ENCODE data around the gene ZFP36.
A peak's percentile ranks its signal among the peaks of the same experiment; 100 is the strongest.

Gene ZFP36

GRCh38 chr19:39407410-39407659 lies 688 bp downstream of the ZFP36 start:
- no peak for DNase-seq

DNA sequence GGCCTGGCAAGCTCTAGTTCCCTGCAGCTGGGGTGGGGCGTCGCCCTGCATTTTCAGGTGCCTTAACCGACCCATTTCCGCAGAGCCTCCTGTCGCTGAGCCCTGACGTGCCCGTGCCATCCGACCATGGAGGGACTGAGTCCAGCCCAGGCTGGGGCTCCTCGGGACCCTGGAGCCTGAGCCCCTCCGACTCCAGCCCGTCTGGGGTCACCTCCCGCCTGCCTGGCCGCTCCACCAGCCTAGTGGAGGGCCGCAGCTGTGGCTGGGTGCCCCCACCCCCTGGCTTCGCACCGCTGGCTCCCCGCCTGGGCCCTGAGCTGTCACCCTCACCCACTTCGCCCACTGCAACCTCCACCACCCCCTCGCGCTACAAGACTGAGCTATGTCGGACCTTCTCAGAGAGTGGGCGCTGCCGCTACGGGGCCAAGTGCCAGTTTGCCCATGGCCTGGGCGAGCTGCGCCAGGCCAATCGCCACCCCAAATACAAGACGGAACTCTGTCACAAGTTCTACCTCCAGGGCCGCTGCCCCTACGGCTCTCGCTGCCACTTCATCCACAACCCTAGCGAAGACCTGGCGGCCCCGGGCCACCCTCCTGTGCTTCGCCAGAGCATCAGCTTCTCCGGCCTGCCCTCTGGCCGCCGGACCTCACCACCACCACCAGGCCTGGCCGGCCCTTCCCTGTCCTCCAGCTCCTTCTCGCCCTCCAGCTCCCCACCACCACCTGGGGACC lies 1.2 kb downstream of the ZFP36 start:
- DNase-seq: peak; percentile 53

DNA sequence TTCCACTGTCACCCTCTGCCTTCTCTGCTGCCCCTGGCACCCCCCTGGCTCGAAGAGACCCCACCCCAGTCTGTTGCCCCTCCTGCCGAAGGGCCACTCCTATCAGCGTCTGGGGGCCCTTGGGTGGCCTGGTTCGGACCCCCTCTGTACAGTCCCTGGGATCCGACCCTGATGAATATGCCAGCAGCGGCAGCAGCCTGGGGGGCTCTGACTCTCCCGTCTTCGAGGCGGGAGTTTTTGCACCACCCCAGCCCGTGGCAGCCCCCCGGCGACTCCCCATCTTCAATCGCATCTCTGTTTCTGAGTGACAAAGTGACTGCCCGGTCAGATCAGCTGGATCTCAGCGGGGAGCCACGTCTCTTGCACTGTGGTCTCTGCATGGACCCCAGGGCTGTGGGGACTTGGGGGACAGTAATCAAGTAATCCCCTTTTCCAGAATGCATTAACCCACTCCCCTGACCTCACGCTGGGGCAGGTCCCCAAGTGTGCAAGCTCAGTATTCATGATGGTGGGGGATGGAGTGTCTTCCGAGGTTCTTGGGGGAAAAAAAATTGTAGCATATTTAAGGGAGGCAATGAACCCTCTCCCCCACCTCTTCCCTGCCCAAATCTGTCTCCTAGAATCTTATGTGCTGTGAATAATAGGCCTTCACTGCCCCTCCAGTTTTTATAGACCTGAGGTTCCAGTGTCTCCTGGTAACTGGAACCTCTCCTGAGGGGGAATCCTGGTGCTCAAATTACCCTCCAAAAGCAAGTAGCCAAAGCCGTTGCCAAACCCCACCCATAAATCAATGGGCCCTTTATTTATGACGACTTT lies 2.0 kb downstream of the ZFP36 start:
- peak; percentile 52 for DNase-seq

DNA sequence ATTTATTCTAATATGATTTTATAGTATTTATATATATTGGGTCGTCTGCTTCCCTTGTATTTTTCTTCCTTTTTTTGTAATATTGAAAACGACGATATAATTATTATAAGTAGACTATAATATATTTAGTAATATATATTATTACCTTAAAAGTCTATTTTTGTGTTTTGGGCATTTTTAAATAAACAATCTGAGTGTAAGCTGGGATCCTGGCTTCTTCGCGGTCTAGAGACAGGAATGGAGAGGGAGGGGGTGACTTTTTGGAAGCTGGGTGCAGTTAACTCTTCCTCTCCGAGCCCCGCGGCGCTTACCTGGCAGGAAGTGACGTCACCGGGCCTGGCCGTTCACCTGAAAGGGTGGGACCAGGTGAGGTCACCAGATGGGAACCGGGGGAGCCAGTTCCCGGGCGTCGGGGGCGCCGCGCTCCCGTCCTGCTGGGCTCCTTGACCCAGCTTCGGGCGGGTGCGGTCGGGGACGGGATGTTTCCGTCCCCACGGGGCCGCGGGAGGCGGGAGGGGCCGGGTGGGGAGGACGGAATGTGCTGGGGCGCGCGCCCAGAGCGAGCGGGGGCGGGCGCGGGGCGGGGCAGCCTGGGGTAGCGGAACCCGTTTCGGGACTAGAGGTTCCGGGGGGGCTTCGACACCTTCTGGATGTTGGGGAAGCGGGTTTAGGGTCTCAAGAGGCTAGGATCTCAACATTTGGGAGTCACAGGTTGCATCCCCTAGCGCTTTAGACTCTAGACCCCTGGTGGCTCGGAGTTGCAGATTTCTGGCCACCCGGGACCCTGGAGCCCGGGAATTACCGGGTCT lies 2.8 kb downstream of the ZFP36 start:
- DNase-seq: peak; percentile 80

DNA sequence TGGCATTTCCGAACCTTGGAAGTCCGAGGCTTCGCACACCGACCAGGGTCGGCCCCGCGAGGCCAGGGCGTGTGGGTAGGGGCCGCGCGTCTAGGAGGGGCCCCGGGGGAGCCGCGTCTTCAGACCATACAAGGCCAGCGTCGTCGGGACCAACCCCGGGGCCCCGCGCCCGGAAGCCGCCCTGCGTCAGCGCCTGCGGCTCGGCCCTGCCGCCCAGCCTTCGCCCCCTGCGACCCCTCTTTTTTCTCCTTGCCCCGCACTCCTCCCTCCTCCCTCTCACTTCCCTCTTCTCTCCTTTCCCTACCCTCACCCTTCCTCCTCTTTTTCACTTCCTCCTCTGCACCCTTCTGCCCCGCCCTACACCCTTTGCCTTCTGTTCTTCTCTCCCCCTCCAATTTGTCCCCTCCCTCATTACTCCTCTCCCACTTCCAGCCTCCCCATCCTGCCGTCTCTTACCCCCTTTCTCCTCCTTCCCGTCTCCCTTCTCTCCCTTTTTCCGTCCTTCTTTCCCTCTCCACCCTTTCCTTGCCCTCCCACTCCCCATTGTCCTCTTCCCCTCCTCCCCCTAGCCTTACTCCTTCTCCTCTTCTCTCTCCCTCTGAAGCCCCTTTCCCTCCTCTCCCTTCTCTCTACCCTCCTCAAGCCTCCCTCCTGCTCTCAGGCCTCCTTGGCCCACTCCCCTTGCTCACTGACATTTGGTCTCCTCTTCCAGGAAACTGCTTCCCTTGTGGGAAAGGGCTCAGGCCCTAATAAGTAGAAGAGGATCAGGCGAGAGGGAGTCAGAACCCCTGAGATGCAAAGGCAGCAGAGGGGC lies 3.6 kb downstream of the ZFP36 start:
- DNase-seq: peak; percentile 72

GRCh38 chr19:39410831-39411080 lies 4.1 kb downstream of the ZFP36 start:
- no peak for DNase-seq

DNA sequence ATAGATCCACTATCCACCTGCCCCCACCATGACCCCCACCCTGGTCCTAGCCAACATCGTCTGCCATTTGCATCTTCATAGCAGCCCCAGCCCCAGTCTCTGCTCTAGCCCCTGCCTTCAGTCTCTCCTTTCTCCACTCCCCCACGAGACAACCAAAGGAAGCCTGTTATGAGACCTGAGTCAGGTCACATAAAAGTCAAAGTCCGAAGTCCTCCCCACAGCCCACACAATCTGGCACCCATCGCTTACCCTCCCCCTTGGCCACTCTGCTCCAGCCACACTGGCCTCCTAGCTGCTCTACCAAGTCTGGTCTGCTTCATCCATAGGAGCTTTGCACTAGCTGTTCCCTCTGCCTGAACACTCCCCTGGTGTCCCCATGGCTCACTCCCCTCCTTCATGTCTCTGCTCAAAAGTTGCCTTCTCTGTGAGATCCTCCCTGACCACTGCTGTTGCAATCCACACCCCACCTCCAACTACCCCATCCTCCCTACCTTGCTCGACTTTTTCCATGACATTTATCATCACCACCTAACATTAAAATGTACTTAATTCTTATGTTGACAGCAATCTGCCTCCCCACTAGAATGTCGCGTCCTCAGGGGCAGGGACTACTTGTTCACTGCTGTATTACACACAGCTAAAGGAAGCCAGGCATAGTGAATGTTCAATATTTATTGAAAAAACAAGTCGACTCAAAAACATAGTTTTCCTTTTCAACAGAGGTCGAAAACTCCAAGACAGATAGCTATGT lies 4.6 kb downstream of the ZFP36 start:
- DNase-seq: peak; percentile 31

GRCh38 chr19:39411832-39412099 lies 5.1 kb downstream of the ZFP36 start:
- DNase-seq: peak; percentile 90

DNA sequence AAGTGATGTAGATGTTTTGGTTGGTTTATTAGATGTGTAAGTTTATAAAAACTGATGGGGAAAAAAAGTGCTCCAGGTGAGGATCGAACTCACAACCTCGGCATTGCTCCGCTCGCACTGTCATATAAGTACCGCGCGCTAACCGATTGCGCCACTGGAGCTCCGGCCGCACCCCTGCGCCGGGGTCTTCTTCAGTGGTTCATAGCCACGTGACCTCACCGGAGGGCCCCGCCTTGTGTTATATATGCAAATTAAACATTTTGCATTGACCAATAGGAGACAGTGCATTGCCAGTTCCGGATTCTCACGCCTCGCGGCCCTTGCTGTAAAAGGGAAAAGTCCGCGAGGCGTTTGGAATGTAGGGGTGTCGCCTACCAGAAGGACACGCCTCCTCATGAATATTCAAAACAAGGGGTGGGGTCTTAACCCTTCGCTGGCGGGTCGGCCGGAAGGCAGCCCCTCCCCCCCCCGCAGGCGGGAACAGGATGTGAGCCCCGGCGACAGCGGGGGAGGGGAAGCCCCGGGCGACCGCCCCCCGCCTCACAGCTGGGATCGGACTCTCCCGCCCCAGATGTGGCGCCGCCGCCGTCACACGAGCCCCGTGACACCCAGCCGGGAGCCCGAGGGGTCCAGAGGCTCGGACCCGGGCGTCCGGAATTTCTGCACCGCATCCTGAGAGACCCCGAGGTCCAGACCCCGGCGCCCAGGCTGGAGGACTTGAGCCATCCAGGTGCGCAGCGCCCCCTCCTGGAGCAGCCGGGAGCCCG lies 5.6 kb downstream of the ZFP36 start, which contains the start of gene PLEKHG2:
Gene PLEKHG2 (plus strand): TSS at position 570 of the 767 bp plus-strand sequence. CDS start 1,418 bp downstream, outside the sequence.
- peak; percentile 94 for DNase-seq

- no peak for DNase-seq
Measured at GRCh38 chr19:39412867-39413271, 6.2 kb downstream of the ZFP36 start.

- DNase-seq: peak; percentile 30
Measured at GRCh38 chr19:39413272-39413910, 6.7 kb downstream of the ZFP36 start.

- DNase-seq: no peak
Measured at GRCh38 chr19:39413911-39414608, 7.4 kb downstream of the ZFP36 start.

GRCh38 chr19:39415111-39416046 lies 8.7 kb downstream of the ZFP36 start:
- DNase-seq: no peak

DNA sequence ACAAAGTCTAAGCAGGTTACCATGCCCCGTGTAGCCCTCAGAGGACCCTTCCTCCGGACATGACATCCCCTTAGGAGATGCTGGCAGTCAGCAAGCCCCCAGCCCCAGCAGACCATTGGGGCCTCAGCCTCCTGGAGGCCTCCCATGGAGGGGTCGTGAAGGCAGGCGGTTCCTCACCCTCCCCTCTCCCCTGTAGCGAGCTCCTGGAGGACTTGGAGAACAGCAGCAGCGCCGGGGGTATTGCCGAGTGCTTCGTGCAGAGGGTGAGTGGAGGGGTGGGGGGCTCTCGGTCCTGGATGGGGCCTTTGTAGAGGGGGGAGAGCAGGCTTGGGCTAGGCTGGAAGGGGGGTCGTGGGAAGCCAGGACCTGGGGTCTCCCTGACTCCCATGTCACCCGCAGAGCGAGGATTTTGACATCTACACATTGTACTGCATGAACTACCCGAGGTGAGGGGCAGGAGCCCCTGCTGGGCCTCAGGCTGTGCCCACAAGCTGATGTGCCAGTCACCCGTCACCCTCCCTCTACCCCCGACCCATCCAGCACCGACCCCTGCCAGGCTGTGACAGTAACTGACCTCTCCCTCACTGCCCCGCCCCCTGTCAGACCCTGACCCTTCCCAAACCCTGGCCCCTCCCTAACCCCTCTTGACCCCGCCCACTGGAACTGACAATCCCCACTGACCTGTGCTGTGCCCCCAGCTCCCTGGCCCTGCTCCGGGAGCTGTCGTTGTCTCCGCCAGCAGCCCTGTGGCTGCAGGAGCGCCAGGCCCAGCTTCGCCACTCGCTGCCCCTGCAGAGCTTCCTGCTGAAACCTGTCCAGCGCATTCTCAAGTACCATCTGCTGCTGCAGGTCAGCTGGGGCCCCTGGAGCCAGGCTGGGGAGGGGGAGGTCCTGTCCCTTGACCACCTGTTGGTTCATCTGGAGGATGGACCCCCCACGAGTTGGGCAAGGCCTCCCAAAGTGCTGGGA lies 9.8 kb downstream of the ZFP36 start:
- DNase-seq: no peak

DNA sequence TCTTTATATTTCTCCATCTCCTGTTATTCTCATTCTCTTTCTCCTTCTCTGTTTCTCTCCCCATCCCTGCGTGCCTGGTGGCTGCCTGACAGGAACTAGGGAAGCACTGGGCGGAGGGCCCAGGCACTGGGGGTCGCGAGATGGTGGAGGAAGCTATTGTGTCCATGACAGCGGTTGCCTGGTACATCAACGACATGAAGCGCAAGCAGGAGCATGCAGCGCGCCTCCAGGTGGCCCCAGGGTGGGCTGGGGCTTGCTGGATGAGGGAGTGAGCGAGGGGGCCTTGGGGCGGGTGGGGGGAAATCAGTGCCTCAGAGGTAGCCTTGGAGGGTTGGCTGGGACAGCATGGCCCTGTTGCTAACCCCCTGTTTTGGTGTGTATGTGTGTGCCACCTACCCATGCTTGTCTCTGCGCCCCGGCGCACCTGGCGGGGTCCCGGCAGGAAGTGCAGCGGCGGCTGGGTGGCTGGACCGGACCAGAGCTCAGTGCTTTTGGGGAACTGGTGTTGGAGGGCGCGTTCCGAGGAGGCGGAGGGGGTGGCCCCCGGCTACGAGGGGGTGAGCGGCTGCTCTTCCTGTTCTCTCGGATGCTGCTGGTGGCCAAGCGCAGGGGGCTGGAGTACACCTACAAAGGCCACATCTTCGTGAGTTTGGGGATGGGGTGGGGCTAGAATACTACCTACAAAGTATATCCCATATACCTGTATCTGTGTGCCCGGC lies 11.0 kb downstream of the ZFP36 start:
- no peak for DNase-seq

DNA sequence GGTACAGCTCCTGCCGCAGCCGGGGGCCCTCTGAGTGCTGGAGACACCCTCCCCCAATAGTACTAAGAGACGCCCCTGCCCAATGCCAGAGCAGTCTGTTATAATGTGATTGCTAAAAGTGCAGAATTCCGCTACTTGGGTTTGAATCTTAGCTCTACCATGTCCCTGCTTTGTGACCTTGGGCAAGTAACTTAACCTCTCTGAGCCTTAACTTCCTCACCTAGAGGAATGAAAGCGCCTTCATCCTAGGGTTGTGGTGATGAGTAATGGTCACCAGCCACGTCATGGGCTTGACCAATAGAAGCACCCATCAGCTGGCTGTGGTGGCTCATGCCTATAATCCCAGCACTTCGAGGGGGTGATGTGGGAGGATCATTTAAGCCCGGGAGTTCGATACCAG lies 12.4 kb downstream of the ZFP36 start:
- DNase-seq: no peak

- no peak for DNase-seq
Measured at GRCh38 chr19:39420769-39421168, 14.1 kb downstream of the ZFP36 start.

Data from effector CD8-positive, alpha-beta T cell (primary cell).